ENCODE measurements around the gene CHMP4B.

DNA sequence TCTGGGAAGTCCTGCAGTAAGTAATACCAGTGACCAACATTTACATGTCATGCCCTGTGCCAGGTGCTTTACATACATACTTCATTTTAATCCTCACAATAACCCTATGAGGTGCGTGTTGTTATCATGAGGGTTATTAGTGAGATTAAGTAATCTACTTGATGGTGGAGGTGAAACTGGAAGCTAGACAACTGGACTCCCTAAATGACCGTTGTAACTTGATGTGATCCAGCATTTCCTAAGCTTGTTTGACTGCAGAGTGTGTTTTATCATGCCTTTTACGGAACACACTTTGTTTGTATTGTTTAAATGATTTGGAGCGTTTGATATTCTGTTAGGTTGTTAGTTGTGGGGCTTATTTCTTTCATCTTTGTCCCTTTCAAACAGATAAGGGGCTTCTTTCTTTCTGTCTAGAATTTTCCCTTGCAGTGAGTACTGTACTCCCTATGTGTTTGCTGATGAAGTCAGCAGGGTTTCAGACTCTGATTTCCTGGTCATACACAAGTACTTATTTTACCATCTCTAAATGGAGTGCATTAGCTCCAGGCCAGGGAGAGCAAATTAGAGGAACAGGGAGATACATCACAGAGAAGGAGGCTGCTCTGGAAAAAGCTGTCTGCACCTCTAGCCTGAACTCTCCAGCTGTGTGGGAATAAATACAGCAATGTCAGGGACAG lies 29.7 kb downstream of the CHMP4B start:
- TF ChIP-seq, protein P1, sequence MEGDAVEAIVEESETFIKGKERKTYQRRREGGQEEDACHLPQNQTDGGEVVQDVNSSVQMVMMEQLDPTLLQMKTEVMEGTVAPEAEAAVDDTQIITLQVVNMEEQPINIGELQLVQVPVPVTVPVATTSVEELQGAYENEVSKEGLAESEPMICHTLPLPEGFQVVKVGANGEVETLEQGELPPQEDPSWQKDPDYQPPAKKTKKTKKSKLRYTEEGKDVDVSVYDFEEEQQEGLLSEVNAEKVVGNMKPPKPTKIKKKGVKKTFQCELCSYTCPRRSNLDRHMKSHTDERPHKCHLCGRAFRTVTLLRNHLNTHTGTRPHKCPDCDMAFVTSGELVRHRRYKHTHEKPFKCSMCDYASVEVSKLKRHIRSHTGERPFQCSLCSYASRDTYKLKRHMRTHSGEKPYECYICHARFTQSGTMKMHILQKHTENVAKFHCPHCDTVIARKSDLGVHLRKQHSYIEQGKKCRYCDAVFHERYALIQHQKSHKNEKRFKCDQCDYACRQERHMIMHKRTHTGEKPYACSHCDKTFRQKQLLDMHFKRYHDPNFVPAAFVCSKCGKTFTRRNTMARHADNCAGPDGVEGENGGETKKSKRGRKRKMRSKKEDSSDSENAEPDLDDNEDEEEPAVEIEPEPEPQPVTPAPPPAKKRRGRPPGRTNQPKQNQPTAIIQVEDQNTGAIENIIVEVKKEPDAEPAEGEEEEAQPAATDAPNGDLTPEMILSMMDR (IDR thresholded peaks at IDR 0.05 in 4 of 5, conservative IDR thresholded peaks at IDR 0.05 in 1 of 5): no peak
- TF ChIP-seq POLR2A (IDR thresholded peaks at IDR 0.05): no peak
